Liver (tissue), 9 donors: Measurements from ENCODE around the gene ANKFN1. TPM values are rescaled to one million over a fixed set of nuclear protein-coding genes. Genes with fewer than 3 reads are reported as not detected.

ENCODE experiments used
- DNase-seq: peaks from one replicate; pipeline ENCODE4 v3.0.0-alpha.2; 2017; ENCODE audit warnings: low spot score
- H3K27ac ChIP-seq, 2 donors: one replicate each; pipeline ENCODE4 v1.7.0; 2013; ENCODE audit warnings: inconsistent platforms in 2 of 2, low read length in 2 of 2, control low read depth in 1 of 2, low read depth in 1 of 2, mild to moderate bottlenecking in 1 of 2
- H3K27me3 ChIP-seq, 4 donors: one replicate each; pipeline versions ENCODE4 v1.6.1 to v1.7.0; 2013; ENCODE audit warnings: low read length in 3 of 4, inconsistent platforms in 1 of 4, mild to moderate bottlenecking in 1 of 4, moderate library complexity in 1 of 4; ENCODE audit not compliant: control insufficient read depth in 4 of 4, insufficient read depth in 4 of 4
- H3K36me3 ChIP-seq, 4 donors: one replicate each; pipeline versions ENCODE4 v1.6.1 to v1.7.0; 2013; ENCODE audit warnings: low read length in 3 of 4, mild to moderate bottlenecking in 3 of 4, low read depth in 1 of 4, moderate library complexity in 1 of 4; ENCODE audit not compliant: control insufficient read depth in 4 of 4, insufficient read depth in 3 of 4
- H3K4me1 ChIP-seq, 4 donors: one replicate each; pipeline versions ENCODE4 v1.6.1 to v1.7.0; 2013; ENCODE audit warnings: low read length in 3 of 4, mild to moderate bottlenecking in 3 of 4, moderate library complexity in 1 of 4; ENCODE audit not compliant: control insufficient read depth in 4 of 4, insufficient read depth in 4 of 4
- H3K4me3 ChIP-seq, 3 donors: one replicate each; pipeline versions ENCODE4 v1.6.1 to v1.7.0; 2013; ENCODE audit warnings: low read length in 3 of 3, control low read depth in 1 of 3, low read depth in 1 of 3, mild to moderate bottlenecking in 1 of 3
- H3K9ac ChIP-seq, 2 donors: one replicate each; pipeline ENCODE4 v1.7.0; 2013; ENCODE audit warnings: low read length in 2 of 2, mild to moderate bottlenecking in 2 of 2, moderate library complexity in 2 of 2, control low read depth in 1 of 2, low read depth in 1 of 2
- H3K9me3 ChIP-seq, 4 donors: one replicate each; pipeline versions ENCODE4 v1.6.1 to v1.7.0; 2013; ENCODE audit warnings: low read length in 3 of 4; ENCODE audit not compliant: control insufficient read depth in 4 of 4
- EGR1 ChIP-seq, 2 donors: IDR thresholded peaks; 2 replicates each; pipeline ENCODE4 v1.6.1; 2016 to 2018; ENCODE audit warnings: antibody characterized with exemption in 2 of 2, low read depth in 2 of 2
- FOXA1 ChIP-seq: IDR thresholded peaks from 2 replicates; pipeline ENCODE4 v1.6.1; 2016; ENCODE audit warnings: antibody characterized with exemption
- FOXA2 ChIP-seq: IDR thresholded peaks from 2 replicates; pipeline ENCODE4 v1.6.1; 2016; ENCODE audit warnings: antibody characterized with exemption
- GABPA ChIP-seq, 2 donors: IDR thresholded peaks in 1 of 2; conservative IDR thresholded peaks in 1 of 2; 2 replicates each; pipeline ENCODE4 v1.6.1; 2016; ENCODE audit warnings: antibody characterized with exemption in 2 of 2, mild to moderate bottlenecking in 1 of 2, moderate library complexity in 1 of 2
- HNF4A ChIP-seq, 2 donors: conservative IDR thresholded peaks; 2 replicates each; pipeline ENCODE4 v1.6.1; 2016; ENCODE audit warnings: antibody characterized with exemption in 2 of 2, mild to moderate bottlenecking in 2 of 2
- HNF4G ChIP-seq: IDR thresholded peaks from 2 replicates; pipeline ENCODE4 v1.6.1; 2016; ENCODE audit warnings: antibody characterized with exemption
- JUND ChIP-seq, 2 donors: IDR thresholded peaks; 2 replicates each; pipeline ENCODE4 v1.6.1; 2016; ENCODE audit warnings: antibody characterized with exemption in 2 of 2
- NR2F2 ChIP-seq: IDR thresholded peaks from 2 replicates; pipeline ENCODE4 v1.6.1; 2016; ENCODE audit warnings: antibody characterized with exemption
- RAD21 ChIP-seq, 2 donors: IDR thresholded peaks; 2 replicates each; pipeline ENCODE4 v1.6.1; 2016; ENCODE audit warnings: antibody characterized with exemption in 2 of 2, mild to moderate bottlenecking in 2 of 2
- RXRA ChIP-seq, 2 donors: IDR thresholded peaks; 2 replicates each; pipeline ENCODE4 v1.6.1; 2017 to 2018; ENCODE audit warnings: antibody characterized with exemption in 2 of 2, mild to moderate bottlenecking in 1 of 2
- SP1 ChIP-seq: IDR thresholded peaks from 2 replicates; pipeline ENCODE4 v1.6.1; 2018; ENCODE audit warnings: antibody characterized with exemption, mild to moderate bottlenecking
- YY1 ChIP-seq: IDR thresholded peaks from 2 replicates; pipeline ENCODE4 v1.6.1; 2016; ENCODE audit warnings: antibody characterized with exemption, mild to moderate bottlenecking
- WGBS: extraction: QIAGEN DNeasy Blood & Tissue Kit; methylation state at CpG from one replicate; pipeline ENCODE4 v1.1.7; 2013; 5-methylcytosine and 5-hydroxymethylcytosine counted together
- polyA plus RNA-seq, 2 donors: library from polyadenylated mRNA; stranded (reverse) in 1 of 2; unstranded in 1 of 2; fragments of 200-250 nt in 1 of 2; fragments of >200 nt in 1 of 2; fragmentation: Nextera tagmentation in 1 of 2; extraction: Ambion mirVana in 1 of 2; gene quantifications; one replicate each; pipeline versions ENCODE4 v1.2.1 to v1.2.3, GENCODE V29; 2013 to 2015
- total RNA-seq, 2 donors: library from RNA; depleted of rRNA; stranded (reverse); fragments of >200 nt; gene quantifications; one replicate each; pipeline ENCODE4 v1.2.3, GENCODE V29; 2014
- TF ChIP-seq, protein P1 (sequence below): IDR thresholded peaks from 2 replicates; pipeline ENCODE4 v1.6.1; 2016; ENCODE audit warnings: antibody characterized with exemption
- TF ChIP-seq, protein P2 (sequence below): IDR thresholded peaks from 2 replicates; pipeline ENCODE4 v1.6.1; 2016; ENCODE audit warnings: antibody characterized with exemption, mild to moderate bottlenecking
- TF ChIP-seq, protein P3 (sequence below): IDR thresholded peaks from 2 replicates; pipeline ENCODE4 v1.6.1; 2016; ENCODE audit warnings: antibody characterized with exemption
- TF ChIP-seq, protein P4 (sequence below): fragments of 150-350 bp; IDR thresholded peaks from 2 replicates; pipeline ENCODE4 v1.5.1; 2017; ENCODE audit warnings: improper control_type of control experiment, low read depth, low read length; ENCODE audit not compliant: missing input control
- donor health status: healthy.
- donor health status: healthy.
- donor health status: healthy.
- donor health status: healthy.
- donor health status: healthy.

The ANKFN1 gene
- total and polyA plus RNA-seq, 4 donors = not detected

DNA sequence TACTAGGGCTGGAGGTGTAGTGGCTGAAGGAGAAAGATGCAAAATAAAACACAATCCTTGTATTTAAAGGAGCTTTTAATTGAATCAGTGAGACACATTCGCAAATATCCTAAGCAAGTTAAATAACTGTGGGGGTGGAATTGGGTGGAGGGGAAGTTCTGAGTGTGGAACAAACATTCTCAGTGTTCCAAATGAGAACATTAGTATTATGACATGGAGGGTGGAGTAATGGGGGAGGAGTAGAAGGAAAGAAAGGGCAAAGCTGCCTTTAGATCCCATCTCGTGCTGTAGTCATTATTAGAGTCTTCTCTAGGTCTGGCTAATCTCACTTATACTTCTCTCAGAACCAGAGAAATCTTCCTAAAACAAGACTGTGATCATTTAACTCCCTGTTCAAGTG, 169.7 kb downstream of the ANKFN1 start:
- Histone ChIP-seq H3K4me3 (no peak overlapping the region), H3K9me3 (no peaks in the 10 kb centered on the region), H3K27me3 (peaks cover 0 to 12% (median 0%) of the 10 kb centered on the region in 4 donors), H3K36me3 (no peaks in the 10 kb centered on the region), H3K4me1 (no peaks in the 10 kb centered on the region), H3K9ac (no peak overlapping the region), H3K27ac (no peak overlapping the region)
- DNase-seq = no peak
- no peak for TF ChIP-seq HNF4A (conservative IDR thresholded peaks at IDR 0.05)
- TF ChIP-seq, protein P1, sequence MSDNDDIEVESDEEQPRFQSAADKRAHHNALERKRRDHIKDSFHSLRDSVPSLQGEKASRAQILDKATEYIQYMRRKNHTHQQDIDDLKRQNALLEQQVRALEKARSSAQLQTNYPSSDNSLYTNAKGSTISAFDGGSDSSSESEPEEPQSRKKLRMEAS = no peak
- no peak for TF ChIP-seq NR2F2
- TF ChIP-seq, protein P2, sequence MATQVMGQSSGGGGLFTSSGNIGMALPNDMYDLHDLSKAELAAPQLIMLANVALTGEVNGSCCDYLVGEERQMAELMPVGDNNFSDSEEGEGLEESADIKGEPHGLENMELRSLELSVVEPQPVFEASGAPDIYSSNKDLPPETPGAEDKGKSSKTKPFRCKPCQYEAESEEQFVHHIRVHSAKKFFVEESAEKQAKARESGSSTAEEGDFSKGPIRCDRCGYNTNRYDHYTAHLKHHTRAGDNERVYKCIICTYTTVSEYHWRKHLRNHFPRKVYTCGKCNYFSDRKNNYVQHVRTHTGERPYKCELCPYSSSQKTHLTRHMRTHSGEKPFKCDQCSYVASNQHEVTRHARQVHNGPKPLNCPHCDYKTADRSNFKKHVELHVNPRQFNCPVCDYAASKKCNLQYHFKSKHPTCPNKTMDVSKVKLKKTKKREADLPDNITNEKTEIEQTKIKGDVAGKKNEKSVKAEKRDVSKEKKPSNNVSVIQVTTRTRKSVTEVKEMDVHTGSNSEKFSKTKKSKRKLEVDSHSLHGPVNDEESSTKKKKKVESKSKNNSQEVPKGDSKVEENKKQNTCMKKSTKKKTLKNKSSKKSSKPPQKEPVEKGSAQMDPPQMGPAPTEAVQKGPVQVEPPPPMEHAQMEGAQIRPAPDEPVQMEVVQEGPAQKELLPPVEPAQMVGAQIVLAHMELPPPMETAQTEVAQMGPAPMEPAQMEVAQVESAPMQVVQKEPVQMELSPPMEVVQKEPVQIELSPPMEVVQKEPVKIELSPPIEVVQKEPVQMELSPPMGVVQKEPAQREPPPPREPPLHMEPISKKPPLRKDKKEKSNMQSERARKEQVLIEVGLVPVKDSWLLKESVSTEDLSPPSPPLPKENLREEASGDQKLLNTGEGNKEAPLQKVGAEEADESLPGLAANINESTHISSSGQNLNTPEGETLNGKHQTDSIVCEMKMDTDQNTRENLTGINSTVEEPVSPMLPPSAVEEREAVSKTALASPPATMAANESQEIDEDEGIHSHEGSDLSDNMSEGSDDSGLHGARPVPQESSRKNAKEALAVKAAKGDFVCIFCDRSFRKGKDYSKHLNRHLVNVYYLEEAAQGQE = no peak
- no peak for TF ChIP-seq HNF4G
- no peak for TF ChIP-seq SP1
- TF ChIP-seq, protein P3, sequence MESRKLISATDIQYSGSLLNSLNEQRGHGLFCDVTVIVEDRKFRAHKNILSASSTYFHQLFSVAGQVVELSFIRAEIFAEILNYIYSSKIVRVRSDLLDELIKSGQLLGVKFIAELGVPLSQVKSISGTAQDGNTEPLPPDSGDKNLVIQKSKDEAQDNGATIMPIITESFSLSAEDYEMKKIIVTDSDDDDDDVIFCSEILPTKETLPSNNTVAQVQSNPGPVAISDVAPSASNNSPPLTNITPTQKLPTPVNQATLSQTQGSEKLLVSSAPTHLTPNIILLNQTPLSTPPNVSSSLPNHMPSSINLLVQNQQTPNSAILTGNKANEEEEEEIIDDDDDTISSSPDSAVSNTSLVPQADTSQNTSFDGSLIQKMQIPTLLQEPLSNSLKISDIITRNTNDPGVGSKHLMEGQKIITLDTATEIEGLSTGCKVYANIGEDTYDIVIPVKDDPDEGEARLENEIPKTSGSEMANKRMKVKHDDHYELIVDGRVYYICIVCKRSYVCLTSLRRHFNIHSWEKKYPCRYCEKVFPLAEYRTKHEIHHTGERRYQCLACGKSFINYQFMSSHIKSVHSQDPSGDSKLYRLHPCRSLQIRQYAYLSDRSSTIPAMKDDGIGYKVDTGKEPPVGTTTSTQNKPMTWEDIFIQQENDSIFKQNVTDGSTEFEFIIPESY = no peak
- TF ChIP-seq RXRA (IDR thresholded peaks at IDR 0.05) = no peak
- TF ChIP-seq GABPA (IDR thresholded peaks at IDR 0.05 in 1 of 2, conservative IDR thresholded peaks at IDR 0.05 in 1 of 2) = no peak
- TF ChIP-seq JUND (IDR thresholded peaks at IDR 0.05) = no peak
- TF ChIP-seq RAD21 (IDR thresholded peaks at IDR 0.05) = no peak
- TF ChIP-seq, protein P4, sequence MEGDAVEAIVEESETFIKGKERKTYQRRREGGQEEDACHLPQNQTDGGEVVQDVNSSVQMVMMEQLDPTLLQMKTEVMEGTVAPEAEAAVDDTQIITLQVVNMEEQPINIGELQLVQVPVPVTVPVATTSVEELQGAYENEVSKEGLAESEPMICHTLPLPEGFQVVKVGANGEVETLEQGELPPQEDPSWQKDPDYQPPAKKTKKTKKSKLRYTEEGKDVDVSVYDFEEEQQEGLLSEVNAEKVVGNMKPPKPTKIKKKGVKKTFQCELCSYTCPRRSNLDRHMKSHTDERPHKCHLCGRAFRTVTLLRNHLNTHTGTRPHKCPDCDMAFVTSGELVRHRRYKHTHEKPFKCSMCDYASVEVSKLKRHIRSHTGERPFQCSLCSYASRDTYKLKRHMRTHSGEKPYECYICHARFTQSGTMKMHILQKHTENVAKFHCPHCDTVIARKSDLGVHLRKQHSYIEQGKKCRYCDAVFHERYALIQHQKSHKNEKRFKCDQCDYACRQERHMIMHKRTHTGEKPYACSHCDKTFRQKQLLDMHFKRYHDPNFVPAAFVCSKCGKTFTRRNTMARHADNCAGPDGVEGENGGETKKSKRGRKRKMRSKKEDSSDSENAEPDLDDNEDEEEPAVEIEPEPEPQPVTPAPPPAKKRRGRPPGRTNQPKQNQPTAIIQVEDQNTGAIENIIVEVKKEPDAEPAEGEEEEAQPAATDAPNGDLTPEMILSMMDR = no peak
- no peak for TF ChIP-seq EGR1 (IDR thresholded peaks at IDR 0.05; ENCODE audit: low read depth in 2 of 2)
- no peak for TF ChIP-seq FOXA2
- TF ChIP-seq FOXA1 = no peak
- 63% methylated on average over 2 of the region's 2 CpGs for WGBS

DNA sequence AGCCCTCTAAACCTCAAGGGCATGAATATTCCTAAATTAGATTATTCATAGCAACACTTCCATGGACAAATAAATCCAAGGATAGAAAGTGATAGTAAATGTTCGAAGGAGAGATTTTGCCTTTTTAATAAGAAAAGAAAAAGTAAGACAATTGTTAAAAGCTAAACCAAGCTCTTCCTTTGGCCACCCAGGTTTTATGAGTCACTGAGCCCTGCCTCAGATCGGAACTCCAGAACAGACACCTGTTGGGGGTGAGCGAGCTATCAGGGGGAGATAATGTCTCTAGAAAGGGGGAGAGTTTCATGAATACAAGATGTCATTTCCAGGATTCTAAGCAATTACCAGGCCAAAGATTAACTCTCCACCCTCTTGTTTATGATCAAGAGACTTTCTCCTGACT, 171.4 kb downstream of the ANKFN1 start:
- 77% methylated on average over 3 of the region's 3 CpGs for WGBS
- peaks cover 0 to 12% (median 0%) of the 10 kb centered on the region in 4 donors for H3K27me3 ChIP-seq
- TF ChIP-seq HNF4A (conservative IDR thresholded peaks at IDR 0.05) = no peak
- TF ChIP-seq, protein P1 = no peak
- TF ChIP-seq, protein P2 = no peak
- TF ChIP-seq FOXA1 = no peak
- TF ChIP-seq YY1 = no peak
- no peak for TF ChIP-seq NR2F2
- TF ChIP-seq HNF4G = no peak
- H3K4me1 ChIP-seq = no peaks in the 10 kb centered on the region
- H3K9me3 ChIP-seq = no peaks in the 10 kb centered on the region
- no peak overlapping the region for H3K27ac ChIP-seq
- no peaks in the 10 kb centered on the region for H3K36me3 ChIP-seq
- H3K9ac ChIP-seq = no peak overlapping the region
- no peak for DNase-seq
- no peak overlapping the region for H3K4me3 ChIP-seq
